ENCODE measurements around the gene TTC39A.

TTC39A gene

GRCh38 chr1:51355382-51355781 lies 25.0 kb upstream of the TTC39A start:
- no peak for TF ChIP-seq ZFX (IDR thresholded peaks at IDR 0.05; ENCODE audit: borderline replicate concordance)
- no peak for TF ChIP-seq CTCF (IDR thresholded peaks at IDR 0.05)
- no peak overlapping the region for H3K27ac ChIP-seq

- H3K27ac ChIP-seq, result no peak overlapping the region
- TF ChIP-seq CTCF (IDR thresholded peaks at IDR 0.05), result no peak
- no peak for TF ChIP-seq ZFX (IDR thresholded peaks at IDR 0.05; ENCODE audit: borderline replicate concordance)
Observed at GRCh38 chr1:51354416-51354815, 24.1 kb upstream of the TTC39A start.

- H3K27ac ChIP-seq, result no peak overlapping the region
- TF ChIP-seq CTCF (IDR thresholded peaks at IDR 0.05) (no peak), ZFX (IDR thresholded peaks at IDR 0.05; ENCODE audit: borderline replicate concordance) (no peak)
Observed at GRCh38 chr1:51351907-51352306, 21.5 kb upstream of the TTC39A start.

GRCh38 chr1:51349862-51350261 lies 19.5 kb upstream of the TTC39A start:
- H3K27ac ChIP-seq, result no peak overlapping the region
- TF ChIP-seq ZFX (IDR thresholded peaks at IDR 0.05; ENCODE audit: borderline replicate concordance), result no peak
- TF ChIP-seq CTCF (IDR thresholded peaks at IDR 0.05), result no peak

DNA sequence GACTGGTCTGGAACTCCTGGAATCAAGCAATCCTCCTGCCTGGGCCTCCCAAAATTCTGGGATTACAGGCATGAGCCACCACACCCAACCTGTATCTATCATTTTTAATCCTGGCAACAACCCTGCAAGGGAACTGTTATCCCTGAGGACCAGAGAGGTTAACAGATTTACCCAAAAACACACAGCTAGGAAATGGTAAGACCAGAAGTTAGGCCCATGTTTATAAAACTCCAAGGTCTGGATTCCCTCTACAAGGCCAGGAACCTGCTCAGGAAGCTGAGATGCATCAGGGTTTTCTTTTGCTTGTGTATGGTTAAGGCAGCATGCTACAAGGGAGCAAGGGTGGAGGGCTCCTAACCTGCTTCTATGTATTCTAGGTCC lies 17.8 kb upstream of the TTC39A start:
- no peak overlapping the region for H3K27ac ChIP-seq
- TF ChIP-seq CTCF (IDR thresholded peaks at IDR 0.05) (no peak), ZFX (IDR thresholded peaks at IDR 0.05; ENCODE audit: borderline replicate concordance) (no peak)

DNA sequence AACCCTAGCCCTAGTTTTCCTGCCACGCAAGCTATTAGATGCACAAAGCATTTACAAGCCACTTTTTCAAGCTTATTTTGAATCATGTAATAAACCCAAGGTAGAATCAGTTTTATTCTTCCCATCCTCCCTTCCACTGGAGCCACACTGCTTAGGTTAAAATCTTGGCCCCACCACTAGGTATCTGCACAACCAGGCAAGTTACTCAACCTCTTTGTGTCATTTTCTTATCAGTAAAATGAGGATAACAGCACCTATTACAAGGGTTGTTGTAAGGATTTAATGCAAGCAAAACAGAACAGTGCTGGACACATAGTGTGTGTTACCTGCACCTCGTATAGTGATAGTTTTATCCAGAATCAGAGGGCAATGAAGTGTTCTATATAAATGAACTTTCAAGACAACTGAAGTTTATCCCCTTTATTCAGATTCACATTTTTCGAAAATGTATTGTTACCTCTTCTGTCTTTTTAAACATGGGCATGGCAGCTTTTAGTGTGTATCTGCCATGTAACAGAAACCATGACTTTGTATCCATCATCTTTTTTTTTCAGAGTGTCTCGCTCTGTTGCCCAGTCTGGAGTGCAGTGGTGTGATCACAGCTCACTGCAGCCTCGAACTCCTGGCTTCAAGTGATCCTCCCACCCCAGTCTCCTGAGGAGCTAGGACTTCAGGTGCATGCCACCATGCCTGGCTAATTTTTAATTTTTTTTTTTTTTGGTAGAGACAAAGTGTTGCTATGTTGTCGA lies 17.2 kb upstream of the TTC39A start:
- H3K27ac ChIP-seq, result no peak overlapping the region
- TF ChIP-seq CTCF (IDR thresholded peaks at IDR 0.05) (no peak), ZFX (IDR thresholded peaks at IDR 0.05; ENCODE audit: borderline replicate concordance) (no peak)

- TF ChIP-seq CTCF (IDR thresholded peaks at IDR 0.05) (no peak), ZFX (IDR thresholded peaks at IDR 0.05; ENCODE audit: borderline replicate concordance) (no peak)
- no peak overlapping the region for H3K27ac ChIP-seq
Observed at GRCh38 chr1:51346086-51346942, 16.0 kb upstream of the TTC39A start.
